K562 (cell line): ENCODE results near the gene HNRNPU. TPM values are rescaled to one million over a fixed set of nuclear protein-coding genes. Genes with fewer than 3 reads are reported as not detected.
A peak's percentile ranks its signal among the peaks of the same experiment; 100 is the strongest.

ENCODE experiments used
- CEBPZ ChIP-seq: fragments of 150-350 bp; IDR thresholded peaks from 2 replicates; pipeline ENCODE4 v1.6.1; 2014; ENCODE audit warnings: low read depth, mild to moderate bottlenecking, low read length, borderline replicate concordance
- ELF4 ChIP-seq: fragments of 450-650 bp; formaldehyde crosslinking; IDR thresholded peaks from 2 replicates; pipeline ENCODE4 v1.4.0; 2022; ENCODE audit warnings: missing genetic modification characterization
- FIP1L1 ChIP-seq: fragments of 200-400 bp; formaldehyde crosslinking; IDR thresholded peaks from 2 replicates; pipeline ENCODE4 v1.6.1; 2018; ENCODE audit warnings: mild to moderate bottlenecking, low read depth, low read length; ENCODE audit not compliant: poor library complexity, severe bottlenecking
- HDAC1 ChIP-seq, 2 experiments: fragments of 450-650 bp; IDR thresholded peaks; 2 replicates each; pipeline ENCODE4 v1.6.1; 2016 to 2017; ENCODE audit warnings: inconsistent platforms in 1 of 2, mild to moderate bottlenecking in 1 of 2, moderate library complexity in 1 of 2
- KDM1A ChIP-seq, 2 experiments: fragments of 450-650 bp; IDR thresholded peaks; 2 replicates each; pipeline ENCODE4 v1.6.1; 2016; ENCODE audit warnings: mild to moderate bottlenecking in 2 of 2
- MED1 ChIP-seq: sonication (generic); formaldehyde crosslinking; IDR thresholded peaks from 2 replicates; pipeline ENCODE4 v1.8.1; 2023; ENCODE audit warnings: missing genetic modification reagents, borderline replicate concordance
- NFXL1 ChIP-seq: fragments of 450-650 bp; formaldehyde crosslinking; IDR thresholded peaks from 2 replicates; pipeline ENCODE4 v1.4.0; 2021; ENCODE audit warnings: mild to moderate bottlenecking
- SIN3A ChIP-seq, 2 experiments: fragments of 150-350 bp in 1 of 2; IDR thresholded peaks; 2 replicates each; pipeline ENCODE4 v1.6.1; 2011 to 2016; ENCODE audit warnings: borderline replicate concordance in 2 of 2, low read depth in 2 of 2, low read length in 2 of 2, mild to moderate bottlenecking in 2 of 2, moderate library complexity in 2 of 2; ENCODE audit not compliant: control insufficient read depth in 1 of 2
- SNIP1 ChIP-seq: fragments of 450-650 bp; IDR thresholded peaks from 2 replicates; pipeline ENCODE4 v1.7.1; 2017; ENCODE audit warnings: low read depth, mild to moderate bottlenecking
- SP1 ChIP-seq: sonication (generic); formaldehyde crosslinking; IDR thresholded peaks from 2 replicates; pipeline ENCODE4 v1.8.1; 2022; ENCODE audit warnings: mild to moderate bottlenecking, missing genetic modification reagents
- SPI1 ChIP-seq: IDR thresholded peaks from 2 replicates; pipeline ENCODE4 v1.6.1; 2011; ENCODE audit warnings: low read depth, low read length, control low read depth, borderline replicate concordance
- ZNF518B ChIP-seq: fragments of 250-450 bp; sonication (Bioruptor Pico); IDR thresholded peaks from 2 replicates; pipeline ENCODE4 v1.5.0; 2021; ENCODE audit warnings: mild to moderate bottlenecking, moderate library complexity
- ZNF609 ChIP-seq: sonication (generic); formaldehyde crosslinking; IDR thresholded peaks from 2 replicates; pipeline ENCODE4 v1.8.1; 2023; ENCODE audit warnings: missing genetic modification reagents, mild to moderate bottlenecking, borderline replicate concordance
- polyA plus RNA-seq, 8 experiments: library from polyadenylated mRNA; depleted of rRNA in 4 of 8; stranded (reverse) in 5 of 8; unstranded in 3 of 8; fragments of >200 nt; fragmentation: Nextera tagmentation in 2 of 8; fragmentation: Illumina TruSeq in 1 of 8; extraction: Ambion mirVana in 2 of 8; extraction: Trizol in 1 of 8; gene quantifications; 2 replicates each; pipeline versions ENCODE4 v1.2.1 to v1.2.3, GENCODE V29; 2011 to 2014; ENCODE audit warnings: inconsistent platforms in 1 of 8, missing spikeins in 1 of 8
- total RNA-seq, 7 experiments: library from RNA; depleted of rRNA in 6 of 7; stranded (reverse); fragments of >200 nt in 6 of 7; fragmentation: Illumina TruSeq in 2 of 7; extraction: Trizol in 2 of 7; gene quantifications; 2 replicates each; pipeline versions ENCODE4 v1.2.1 to v1.2.3, GENCODE V29; 2011 to 2021; ENCODE audit warnings: low replicate concordance in 1 of 7
- TF ChIP-seq, protein P1 (sequence below): fragments of 250-450 bp; sonication (Bioruptor Pico); IDR thresholded peaks from 2 replicates; pipeline ENCODE4 v1.8.0; 2022; ENCODE audit warnings: inconsistent platforms, mild to moderate bottlenecking, moderate library complexity, borderline replicate concordance

Gene HNRNPU
- total and polyA plus RNA-seq, 9 of the 15 experiments (the other 6 are each of a cell fraction or from before 2014, with no cell fraction given): 159 to 777 (median 577) TPM

GRCh38 chr1:244836135-244836521, 28.2 kb downstream of the HNRNPU start (continued):
- no peak for TF ChIP-seq ZNF518B
- peak; percentile 70; the same call in 1 of the 2 replicates for TF ChIP-seq ZNF609
- 0 out of 2 replicates have a peak, but pooled peaks have one; percentile 50 for TF ChIP-seq NFXL1 (CRISPR knock-in tag)
- no peak for TF ChIP-seq SPI1
- TF ChIP-seq KDM1A (IDR thresholded peaks at IDR 0.05): peak in 1 of 2 experiments; percentile 41; a peak in 1 of 4 replicates
- no peak for TF ChIP-seq FIP1L1
- TF ChIP-seq SNIP1: no peak
- no peak for TF ChIP-seq MED1 (CRISPR knock-in tag)
- TF ChIP-seq SP1 (CRISPR knock-in tag): peak; percentile 59; the same call in 1 of the 2 replicates
- no peak; the same call in 1 of the 2 replicates for TF ChIP-seq ELF4
- no peak for TF ChIP-seq CEBPZ
- TF ChIP-seq HDAC1 (IDR thresholded peaks at IDR 0.05): no peak
- TF ChIP-seq, protein P1, sequence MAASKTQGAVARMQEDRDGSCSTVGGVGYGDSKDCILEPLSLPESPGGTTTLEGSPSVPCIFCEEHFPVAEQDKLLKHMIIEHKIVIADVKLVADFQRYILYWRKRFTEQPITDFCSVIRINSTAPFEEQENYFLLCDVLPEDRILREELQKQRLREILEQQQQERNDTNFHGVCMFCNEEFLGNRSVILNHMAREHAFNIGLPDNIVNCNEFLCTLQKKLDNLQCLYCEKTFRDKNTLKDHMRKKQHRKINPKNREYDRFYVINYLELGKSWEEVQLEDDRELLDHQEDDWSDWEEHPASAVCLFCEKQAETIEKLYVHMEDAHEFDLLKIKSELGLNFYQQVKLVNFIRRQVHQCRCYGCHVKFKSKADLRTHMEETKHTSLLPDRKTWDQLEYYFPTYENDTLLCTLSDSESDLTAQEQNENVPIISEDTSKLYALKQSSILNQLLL: no peak
- TF ChIP-seq SIN3A (IDR thresholded peaks at IDR 0.05; ENCODE audit: borderline replicate concordance in 2 of 2, control insufficient read depth in 1 of 2, low read depth in 2 of 2, low read length in 2 of 2): 0 out of 4 replicates have a peak, but pooled peaks of 1 of the 2 experiments have one; percentile 74
